Stimulated activated CD8-positive, alpha-beta memory T cell treated with anti-CD3 and anti-CD28 coated beads, Interleukin-15, amount 100 ng/mL, for 1 hour (primary cell): ENCODE results near the gene SIGLEC5.

Source experiments
- DNase-seq: peaks from one replicate; pipeline ENCODE4 v3.0.0-alpha.2; 2020; ENCODE audit warnings: low read depth

The SIGLEC5 gene

DNA sequence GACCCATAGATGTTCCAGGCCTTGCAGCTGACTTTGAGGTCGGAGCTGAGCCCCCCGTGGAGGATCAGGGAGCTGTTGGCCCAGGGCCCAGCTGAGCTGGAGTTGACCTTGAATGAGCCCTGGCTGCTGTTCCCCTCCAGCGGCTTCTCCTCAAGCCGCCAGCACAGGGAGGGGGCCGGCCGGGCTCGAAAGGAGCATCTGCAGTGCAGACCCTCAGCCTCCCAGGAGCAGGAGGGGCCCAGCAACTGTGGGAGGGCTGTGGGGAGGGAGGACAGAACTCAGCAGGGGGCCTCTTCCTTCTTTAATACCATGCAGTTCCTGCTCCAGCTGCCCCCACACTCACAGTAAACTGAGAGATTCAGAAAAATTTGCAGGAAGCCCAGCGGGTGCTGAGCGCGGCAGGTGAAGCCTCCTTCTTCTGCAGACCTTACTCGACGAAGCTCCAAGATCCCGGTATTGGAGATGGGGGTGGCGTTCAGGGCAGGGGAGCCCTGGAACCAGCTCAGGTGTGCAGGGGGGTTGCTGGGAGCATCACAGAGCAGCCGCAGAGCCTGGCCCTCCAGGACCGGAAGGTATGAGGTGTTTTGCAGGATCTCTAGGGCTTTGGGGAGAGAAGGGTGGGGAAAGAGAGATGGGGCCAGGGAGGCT lies 2.6 kb downstream of the SIGLEC5 start:
- no peak for DNase-seq

DNA sequence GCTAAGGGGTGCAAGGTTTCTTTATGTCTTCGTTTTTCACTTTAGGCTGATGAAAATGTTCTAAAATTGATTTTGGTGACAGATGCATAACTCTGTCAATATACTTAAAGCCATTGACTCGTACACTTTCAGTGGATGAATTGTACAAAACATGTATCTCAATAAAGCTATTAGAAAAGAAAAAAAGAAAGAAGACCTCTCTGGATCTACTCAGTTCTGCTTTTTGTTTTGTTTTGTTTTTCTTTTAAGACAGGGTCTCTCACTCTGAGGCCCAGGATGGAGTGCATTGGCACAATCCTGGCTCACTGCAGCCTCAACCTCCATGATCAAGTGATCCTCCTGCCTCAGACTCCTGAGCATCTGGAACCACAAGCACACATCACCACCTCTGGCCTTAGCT lies 3.5 kb downstream of the SIGLEC5 start:
- no peak for DNase-seq

DNA sequence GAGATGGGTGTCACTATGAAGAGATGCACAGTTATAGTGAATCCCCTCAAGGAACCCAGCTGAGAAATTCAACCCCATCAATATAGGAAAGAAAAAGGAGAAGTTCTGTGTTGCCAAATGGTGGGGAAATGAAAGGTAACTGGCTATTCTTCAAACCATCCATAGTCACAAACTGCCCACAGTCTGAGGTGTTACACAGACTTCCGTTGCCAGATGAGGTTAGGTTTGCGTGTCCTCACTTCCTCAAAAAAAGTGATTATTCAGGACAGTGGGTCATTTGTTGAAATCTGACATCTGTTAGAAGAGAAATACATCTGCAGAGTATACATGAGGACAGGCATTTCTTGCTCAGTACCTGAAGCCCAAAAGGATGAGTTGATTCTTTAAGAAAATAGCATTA lies 9.0 kb downstream of the SIGLEC5 start:
- DNase-seq = no peak

DNA sequence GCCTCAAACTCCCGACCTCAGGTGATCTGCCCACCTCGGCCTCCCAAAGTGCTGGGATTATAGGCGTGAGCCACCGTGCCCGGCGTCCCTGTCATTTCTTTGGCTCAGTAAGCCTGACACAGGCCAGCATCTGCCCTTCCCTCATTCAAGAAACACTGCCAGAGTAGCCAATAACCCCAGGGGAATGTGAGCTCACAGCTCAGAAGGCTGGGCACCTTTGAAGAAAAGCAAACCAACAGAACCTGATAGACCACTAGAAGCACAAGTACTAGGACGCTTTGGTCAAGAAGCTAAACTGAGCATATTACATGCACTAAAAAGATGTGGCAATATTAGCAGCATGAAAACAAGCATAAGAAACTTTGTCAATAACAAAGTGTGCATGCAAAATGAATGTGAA lies 14.2 kb downstream of the SIGLEC5 start:
- DNase-seq = no peak

GRCh38 chr19:51614789-51615188 lies 15.4 kb downstream of the SIGLEC5 start:
- DNase-seq = no peak

DNA sequence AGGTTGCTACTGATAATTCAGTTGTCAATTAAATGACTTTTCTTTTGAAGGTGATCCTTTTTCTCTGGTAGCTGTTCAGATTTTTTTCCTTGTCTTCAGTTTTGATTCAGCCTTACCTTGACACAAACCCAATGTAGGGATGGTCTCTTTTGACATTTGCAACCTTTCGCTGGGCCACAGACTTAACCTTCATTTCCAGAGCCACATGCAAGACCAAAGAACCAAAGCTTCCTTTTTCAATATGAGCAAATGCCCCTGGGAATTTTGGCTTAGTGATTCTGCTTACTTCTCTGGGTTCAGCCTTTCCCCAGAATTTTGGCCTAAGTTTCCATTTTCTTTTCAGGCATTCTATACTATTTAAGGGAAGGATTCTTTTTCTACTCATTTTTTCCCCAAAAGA lies 19.6 kb downstream of the SIGLEC5 start:
- DNase-seq = no peak

DNA sequence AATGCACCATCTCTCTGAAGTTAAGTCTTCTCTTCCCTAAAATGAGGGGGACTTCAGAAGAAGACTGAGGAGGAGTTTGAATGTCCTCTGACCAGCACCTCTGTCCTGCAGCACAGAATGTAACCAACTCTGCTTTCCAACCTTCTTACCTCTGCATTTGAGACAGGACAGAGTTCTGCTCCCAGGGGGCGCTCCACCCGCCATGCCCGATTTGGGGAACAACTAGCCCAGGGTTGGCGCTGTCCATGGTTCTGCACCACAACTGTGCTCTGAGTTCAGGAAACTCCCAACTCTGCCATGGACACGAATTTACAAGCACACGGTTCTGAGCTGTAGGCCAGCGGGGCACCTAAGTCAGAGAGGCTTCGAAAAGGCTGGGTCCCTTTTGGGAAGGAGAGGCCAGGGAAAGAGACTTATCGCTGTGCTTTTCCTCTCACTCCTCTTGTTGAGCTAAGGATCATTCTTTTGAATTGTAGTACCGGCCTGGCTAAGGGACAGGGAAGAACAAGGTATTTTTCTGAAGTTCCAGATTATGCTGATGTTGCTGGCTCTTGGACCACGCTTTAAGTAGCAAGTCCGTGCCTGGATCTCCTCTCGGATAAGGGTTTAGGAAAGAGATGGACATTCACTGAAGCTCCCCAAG lies 22.2 kb downstream of the SIGLEC5 start:
- DNase-seq = peak; percentile 16

DNA sequence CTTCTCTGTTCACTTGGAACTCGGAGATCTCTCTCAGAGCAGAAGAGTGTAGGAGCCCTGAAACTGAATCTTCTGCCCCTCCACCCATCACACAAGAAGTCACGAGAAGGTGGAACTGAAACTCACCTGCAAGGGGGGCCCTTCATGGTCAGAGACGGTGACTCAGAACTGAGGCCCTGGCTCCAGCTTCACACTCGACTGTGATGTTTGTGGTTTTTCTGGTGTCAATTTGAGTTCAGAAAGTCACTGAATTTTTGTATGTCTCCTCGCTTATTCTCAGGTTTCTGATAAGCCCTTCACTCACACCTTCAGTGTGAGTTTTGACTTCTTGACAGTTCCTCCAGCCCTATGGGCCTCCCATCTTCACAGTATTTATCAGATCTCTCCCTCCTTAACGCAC lies 23.1 kb downstream of the SIGLEC5 start:
- no peak for DNase-seq

GRCh38 chr19:51602189-51602854 lies 27.9 kb downstream of the SIGLEC5 start:
- no peak for DNase-seq

GRCh38 chr19:51600940-51601580 lies 29.1 kb downstream of the SIGLEC5 start:
- no peak for DNase-seq

- DNase-seq = no peak
These were observed 31.1 kb downstream of the SIGLEC5 start for GRCh38 chr19:51599084-51599483.

GRCh38 chr19:51598159-51598915 lies 31.9 kb downstream of the SIGLEC5 start:
- DNase-seq = no peak

- no peak for DNase-seq
These were observed 34.7 kb downstream of the SIGLEC5 start for GRCh38 chr19:51595190-51596175.

GRCh38 chr19:51594774-51595109 lies 35.5 kb downstream of the SIGLEC5 start:
- DNase-seq = no peak

DNA sequence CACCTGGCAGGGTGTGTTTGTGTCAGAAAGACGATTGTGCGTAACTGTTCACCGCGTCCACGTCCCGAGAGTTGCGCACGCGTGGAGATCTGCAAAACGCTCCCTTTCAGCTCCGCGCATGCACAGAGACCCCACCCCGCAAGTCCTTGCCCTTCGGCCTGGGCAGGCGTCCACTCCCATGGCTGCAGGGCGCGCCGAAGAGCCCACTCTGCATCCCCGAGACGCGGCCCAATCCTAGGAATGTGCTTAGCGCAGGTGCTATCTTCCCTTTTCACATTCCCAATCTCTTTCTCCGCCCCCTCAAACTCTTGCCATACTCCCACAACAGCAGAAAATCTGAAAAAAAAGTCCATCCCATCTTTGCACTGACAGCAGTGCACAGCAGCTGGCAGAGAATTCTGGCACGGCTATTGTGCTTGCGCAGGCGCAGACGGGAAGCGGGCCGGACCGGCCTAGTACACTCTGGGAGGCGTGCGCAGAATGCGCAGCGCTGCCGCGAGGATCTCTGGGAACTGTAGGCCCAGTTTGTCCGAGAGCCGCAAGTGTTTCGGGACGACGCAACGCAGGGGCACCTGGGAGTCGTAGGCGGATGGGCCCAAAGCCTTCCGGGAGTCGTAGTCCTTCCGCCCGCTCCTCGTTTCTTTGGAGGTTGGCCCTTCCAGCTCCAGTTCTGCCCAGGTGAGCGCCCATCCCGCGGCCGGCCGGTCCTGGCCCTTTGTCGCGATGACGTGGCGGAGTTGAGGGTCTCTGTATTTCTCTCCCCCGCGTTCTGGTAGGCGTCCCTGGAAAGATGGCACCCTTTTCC lies 36.0 kb downstream of the SIGLEC5 start:
- DNase-seq = peak; percentile 95

GRCh38 chr19:51593138-51593890 lies 36.9 kb downstream of the SIGLEC5 start:
- DNase-seq = no peak

- no peak for DNase-seq
These were observed 37.7 kb downstream of the SIGLEC5 start for GRCh38 chr19:51592521-51592920.

- DNase-seq = no peak
These were observed 39.8 kb downstream of the SIGLEC5 start for GRCh38 chr19:51590441-51590840.

DNA sequence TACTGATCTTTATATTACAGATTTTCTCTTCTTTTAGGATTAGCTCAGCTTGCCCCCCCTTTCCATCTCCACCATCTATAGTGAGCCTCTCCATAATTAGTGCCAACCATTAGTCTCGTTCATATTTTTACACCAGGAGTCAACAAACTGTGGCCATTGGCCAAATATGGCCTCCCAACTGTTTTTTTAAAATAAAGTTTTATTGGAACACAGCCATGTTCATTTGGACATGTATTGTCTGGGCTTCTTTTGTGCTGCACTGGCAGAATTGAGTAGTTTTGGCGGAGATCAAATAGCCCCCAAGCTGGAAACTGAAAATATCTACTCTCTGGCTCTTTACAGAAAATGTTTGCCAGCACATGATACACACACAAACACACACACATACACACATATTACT lies 40.7 kb downstream of the SIGLEC5 start:
- no peak for DNase-seq
